ENCODE measurements around the gene HSD17B14. TPM values are rescaled to one million over a fixed set of nuclear protein-coding genes. Genes with fewer than 3 reads are reported as not detected.
"Not testable (repeated sequence)": the region's sequence is repeated elsewhere in the genome, so short reads cannot be mapped to it uniquely, and the experiment has no call there.

Gene HSD17B14
- 2.7 TPM for total RNA-seq
- polyA plus RNA-seq (ENCODE audit: insufficient read depth in 1 of 8, insufficient read length in 8 of 8, low replicate concordance in 1 of 8), result 1 to 10 TPM; 1.9 to 8.3 (median 4.3) TPM
- long read RNA-seq, donor 1, result 0 reads
- long read RNA-seq, donor 2, result 0 reads
- long read RNA-seq, donor 3, partial matches to known transcripts, result 0 of 3 reads
- long read RNA-seq, donor 3, other reads (novel, unspliced or antisense), result 0 of 3 reads
- long read RNA-seq, donor 4, result 0 reads
- long read RNA-seq, donor 5, partial matches to known transcripts, result 0 of 3 reads
- long read RNA-seq, donor 5, other reads (novel, unspliced or antisense), result 0 of 3 reads
- long read RNA-seq, donor 6, partial matches to known transcripts, result 0 of 1 reads
- long read RNA-seq, donor 6, other reads (novel, unspliced or antisense), result 0 of 1 reads
- long read RNA-seq, donor 7, partial matches to known transcripts, result 0 of 2 reads
- long read RNA-seq, donor 7, other reads (novel, unspliced or antisense), result 0 of 2 reads
- long read RNA-seq, donor 8, result 0 reads
- long read RNA-seq, donor 9, partial matches to known transcripts, result 0 of 2 reads
- long read RNA-seq, donor 9, other reads (novel, unspliced or antisense), result 0 of 2 reads
- long read RNA-seq, donor 10, partial matches to known transcripts, result 0 of 1 reads
- long read RNA-seq, donor 10, other reads (novel, unspliced or antisense), result 0 of 1 reads
- long read RNA-seq, donor 11, partial matches to known transcripts, result 0 of 1 reads
- long read RNA-seq, donor 11, other reads (novel, unspliced or antisense), result 0 of 1 reads

GRCh38 chr19:48836089-48837017 is at the start of gene HSD17B14:
Gene HSD17B14, minus strand, starts transcription at chr19:48836491. Its CDS starts 80 bp downstream, at chr19:48836411.
- peak; percentile 60 for DNase-seq
- Histone ChIP-seq H3K27ac (ENCODE audit: low read length) (peak within 1 kb of the TSS; percentile 72), H3K27me3 (ENCODE audit: control insufficient read depth, insufficient read depth, low read length) (no peaks in the 10 kb centered on the region), H3K4me3 (ENCODE audit: low read length) (peak within 1 kb of the TSS; percentile 37), H3K4me1 (ENCODE audit: control insufficient read depth, insufficient read depth, low read length) (peaks cover 14% of the 10 kb centered on the region), H3K9me3 (replicated peaks; ENCODE audit: control insufficient read depth, low read depth, low read length) (no peaks in the 10 kb centered on the region), H3K36me3 (ENCODE audit: control insufficient read depth, insufficient read depth, low read length) (peaks cover 31% of the 10 kb centered on the region)
- 7% methylated on average over 35 of the region's 35 CpGs for WGBS (ENCODE audit: insufficient coverage)

GRCh38 chr19:48883726-48884125 is 47.4 kb upstream of the HSD17B14 start:
- Histone ChIP-seq H3K27me3 (ENCODE audit: control insufficient read depth, insufficient read depth, low read length) (no peaks in the 10 kb centered on the region), H3K4me1 (ENCODE audit: control insufficient read depth, insufficient read depth, low read length) (no peaks in the 10 kb centered on the region), H3K4me3 (ENCODE audit: low read length) (no peak overlapping the region), H3K27ac (ENCODE audit: low read length) (no peak overlapping the region), H3K36me3 (ENCODE audit: control insufficient read depth, insufficient read depth, low read length) (peaks cover 4% of the 10 kb centered on the region), H3K9me3 (replicated peaks; ENCODE audit: control insufficient read depth, low read depth, low read length) (no peaks in the 10 kb centered on the region)
- WGBS (ENCODE audit: insufficient coverage), result 81% methylated on average over 3 of the region's 7 CpGs
- no peak for DNase-seq

- Histone ChIP-seq H3K4me3 (ENCODE audit: low read length) (no peak overlapping the region), H3K27me3 (ENCODE audit: control insufficient read depth, insufficient read depth, low read length) (no peaks in the 10 kb centered on the region), H3K9me3 (replicated peaks; ENCODE audit: control insufficient read depth, low read depth, low read length) (no peaks in the 10 kb centered on the region), H3K36me3 (ENCODE audit: control insufficient read depth, insufficient read depth, low read length) (peaks cover 12% of the 10 kb centered on the region), H3K4me1 (ENCODE audit: control insufficient read depth, insufficient read depth, low read length) (no peaks in the 10 kb centered on the region), H3K27ac (ENCODE audit: low read length) (no peak overlapping the region)
- DNase-seq, result no peak
- 78% methylated on average over 26 of the region's 30 CpGs for WGBS (ENCODE audit: insufficient coverage)
These were observed 45.7 kb upstream of the HSD17B14 start for GRCh38 chr19:48881741-48882657.

- H3K4me3 ChIP-seq (ENCODE audit: low read length); H3K9me3 ChIP-seq (replicated peaks; ENCODE audit: control insufficient read depth, low read depth, low read length); DNase-seq; H3K27ac ChIP-seq (ENCODE audit: low read length); H3K27me3 ChIP-seq (ENCODE audit: control insufficient read depth, insufficient read depth, low read length): not testable (repeated sequence)
- peaks cover 34% of the 10 kb centered on the region for H3K36me3 ChIP-seq (ENCODE audit: control insufficient read depth, insufficient read depth, low read length)
- WGBS (ENCODE audit: insufficient coverage), result 93% methylated on average over 3 of the region's 9 CpGs
- H3K4me1 ChIP-seq (ENCODE audit: control insufficient read depth, insufficient read depth, low read length), result peaks cover 19% of the 10 kb centered on the region
These were observed 43.4 kb upstream of the HSD17B14 start for GRCh38 chr19:48879696-48880095.

- H3K4me3 ChIP-seq (ENCODE audit: low read length), result no peak overlapping the region
- no peak overlapping the region for H3K27ac ChIP-seq (ENCODE audit: low read length)
- DNase-seq, result no peak
- H3K9me3 ChIP-seq (replicated peaks; ENCODE audit: control insufficient read depth, low read depth, low read length), result no peaks in the 10 kb centered on the region
- H3K4me1 ChIP-seq (ENCODE audit: control insufficient read depth, insufficient read depth, low read length), result peaks cover 24% of the 10 kb centered on the region
- 80% methylated on average over 2 of the region's 13 CpGs for WGBS (ENCODE audit: insufficient coverage)
- H3K36me3 ChIP-seq (ENCODE audit: control insufficient read depth, insufficient read depth, low read length), result peaks cover 40% of the 10 kb centered on the region
- H3K27me3 ChIP-seq (ENCODE audit: control insufficient read depth, insufficient read depth, low read length), result no peaks in the 10 kb centered on the region
These were observed 42.8 kb upstream of the HSD17B14 start for GRCh38 chr19:48879025-48879637.

- H3K4me1 ChIP-seq (ENCODE audit: control insufficient read depth, insufficient read depth, low read length), result peaks cover 32% of the 10 kb centered on the region
- WGBS (ENCODE audit: insufficient coverage), result no CpG with 5 or more reads among the region's 11 CpGs
- DNase-seq, result no peak
- H3K27ac ChIP-seq (ENCODE audit: low read length), result peak overlapping the region; percentile 1
- no peak overlapping the region for H3K4me3 ChIP-seq (ENCODE audit: low read length)
- H3K36me3 ChIP-seq (ENCODE audit: control insufficient read depth, insufficient read depth, low read length), result peaks cover 47% of the 10 kb centered on the region
- no peaks in the 10 kb centered on the region for H3K9me3 ChIP-seq (replicated peaks; ENCODE audit: control insufficient read depth, low read depth, low read length)
- no peaks in the 10 kb centered on the region for H3K27me3 ChIP-seq (ENCODE audit: control insufficient read depth, insufficient read depth, low read length)
These were observed 42.1 kb upstream of the HSD17B14 start for GRCh38 chr19:48878196-48879024.

GRCh38 chr19:48877855-48878195 is 41.5 kb upstream of the HSD17B14 start:
- WGBS (ENCODE audit: insufficient coverage), result 89% methylated on average over 3 of the region's 6 CpGs
- Histone ChIP-seq H3K9me3 (replicated peaks; ENCODE audit: control insufficient read depth, low read depth, low read length) (no peaks in the 10 kb centered on the region), H3K36me3 (ENCODE audit: control insufficient read depth, insufficient read depth, low read length) (peaks cover 51% of the 10 kb centered on the region), H3K27ac (ENCODE audit: low read length) (no peak overlapping the region), H3K4me1 (ENCODE audit: control insufficient read depth, insufficient read depth, low read length) (peaks cover 35% of the 10 kb centered on the region), H3K4me3 (ENCODE audit: low read length) (no peak overlapping the region), H3K27me3 (ENCODE audit: control insufficient read depth, insufficient read depth, low read length) (no peaks in the 10 kb centered on the region)
- DNase-seq, result no peak

- Histone ChIP-seq H3K4me1 (ENCODE audit: control insufficient read depth, insufficient read depth, low read length) (peaks cover 38% of the 10 kb centered on the region), H3K36me3 (ENCODE audit: control insufficient read depth, insufficient read depth, low read length) (peaks cover 51% of the 10 kb centered on the region), H3K27ac (ENCODE audit: low read length) (peak overlapping the region; percentile 99)
- not testable (repeated sequence) for H3K4me3 ChIP-seq (ENCODE audit: low read length); H3K9me3 ChIP-seq (replicated peaks; ENCODE audit: control insufficient read depth, low read depth, low read length); H3K27me3 ChIP-seq (ENCODE audit: control insufficient read depth, insufficient read depth, low read length); DNase-seq
- WGBS (ENCODE audit: insufficient coverage), result 94% methylated on average over 8 of the region's 30 CpGs
These were observed 40.0 kb upstream of the HSD17B14 start for GRCh38 chr19:48876043-48876981.

Data from muscle of leg (tissue), 16 donors.